Stomach (tissue), 9 donors: ENCODE measurements around the gene ZNF239. TPM values are rescaled to one million over a fixed set of nuclear protein-coding genes. Genes with fewer than 3 reads are reported as not detected.

Experiments used
- DNase-seq, 2 donors: peaks; one replicate each; pipeline versions ENCODE4 v3.0.0 to v3.0.0-alpha.2; 2013 to 2019
- H3K27ac ChIP-seq, 5 donors: fragments of 200-600 bp in 4 of 5; sonication (generic) in 4 of 5; one replicate each; pipeline ENCODE4 v1.5.1; 2013 to 2019; ENCODE audit warnings: mild to moderate bottlenecking in 1 of 5, moderate library complexity in 1 of 5
- H3K27me3 ChIP-seq, 3 donors: fragments of 200-600 bp; sonication (generic); one replicate each; pipeline ENCODE4 v1.5.1; 2017 to 2019; ENCODE audit warnings: mixed run types in 1 of 3
- H3K36me3 ChIP-seq, 4 donors: fragments of 200-600 bp; sonication (generic); 1 replicate in 3 of 4; 2 replicates in 1 of 4; pipeline ENCODE4 v1.5.1; 2016 to 2019
- H3K4me1 ChIP-seq, 4 donors: fragments of 200-600 bp; sonication (generic); one replicate each; pipeline ENCODE4 v1.5.1; 2016 to 2019
- H3K4me3 ChIP-seq, 4 donors: fragments of 200-600 bp; sonication (generic) in 3 of 4; one replicate each; pipeline ENCODE4 v1.5.1; 2016 to 2019; ENCODE audit warnings: mild to moderate bottlenecking in 1 of 4
- H3K9me3 ChIP-seq, 4 donors: fragments of 200-600 bp; sonication (generic); one replicate each; pipeline ENCODE4 v1.5.1; 2016 to 2019
- CTCF ChIP-seq, 7 experiments: fragments of 450-650 bp in 4 of 7; fragments of 200-600 bp in 3 of 7; sonication (generic) in 3 of 7; IDR thresholded peaks; one replicate each; pipeline ENCODE4 v1.5.1; 2016 to 2019; ENCODE audit warnings: antibody characterized with exemption in 7 of 7, control low read depth in 2 of 7, mild to moderate bottlenecking in 1 of 7
- EP300 ChIP-seq: sonication (generic); formaldehyde crosslinking; IDR thresholded peaks from one replicate; pipeline ENCODE4 v1.6.1; 2017; ENCODE audit warnings: antibody characterized with exemption
- POLR2A ChIP-seq, 4 donors: fragments of 450-650 bp; IDR thresholded peaks; one replicate each; pipeline ENCODE4 v1.6.1; 2016; ENCODE audit warnings: antibody characterized with exemption in 4 of 4, control low read depth in 2 of 4, mild to moderate bottlenecking in 1 of 4, moderate library complexity in 1 of 4
- POLR2AphosphoS5 ChIP-seq, 3 donors: sonication (generic); formaldehyde crosslinking; IDR thresholded peaks; one replicate each; pipeline ENCODE4 v1.6.1; 2016; ENCODE audit warnings: antibody characterized with exemption in 3 of 3
- WGBS, 5 donors: extraction: QIAGEN DNeasy Blood & Tissue Kit in 3 of 5; methylation state at CpG; one replicate each; pipeline versions ENCODE4 v1.1.5 to v1.1.7; 2013 to 2018; 5-methylcytosine and 5-hydroxymethylcytosine counted together
- intact Hi-C: fragments of 100-400 bp; cut with DNase I; formaldehyde crosslinking; loops from one replicate; pipeline ENCODE4 v1.15.1; 2023; ENCODE audit warnings: low total_unique reads
- polyA plus RNA-seq, 3 donors: library from polyadenylated mRNA; stranded (reverse); fragments of 200-250 nt; gene quantifications; one replicate each; pipeline ENCODE4 v1.2.3, GENCODE V29; 2013
- total RNA-seq, 5 donors: library from RNA; depleted of rRNA; stranded (reverse); fragments of >200 nt; gene quantifications; one replicate each; pipeline versions ENCODE4 v1.1.0 to v1.2.3, GENCODE V29; 2014 to 2016
- donor health status: healthy with polysubstance abuse.
- donor health status: Bipolar disorder and iron deficiency.
- donor health status: healthy.

Gene ZNF239
- total and polyA plus RNA-seq, 8 donors, result 1.4 to 37.5 (median 3.0) TPM; not detected in 2

GRCh38 chr10:43524434-43525247 is 49.8 kb downstream of the ZNF239 start:
- TF ChIP-seq CTCF (IDR thresholded peaks at IDR 0.05) (no peak), POLR2A (IDR thresholded peaks at IDR 0.05) (no peak), POLR2AphosphoS5 (IDR thresholded peaks at IDR 0.05) (no peak), EP300 (no peak)
- no peak for DNase-seq
- H3K9me3 ChIP-seq, result peaks cover 49 to 89% (median 81%) of the 10 kb centered on the region in 4 donors
- H3K27ac ChIP-seq, result no peak overlapping the region
- WGBS, 5 donors, result 74 to 85% (median 79%) methylated on average over 1 of the region's 1 CpG
- H3K4me3 ChIP-seq, result no peak overlapping the region
- H3K27me3 ChIP-seq, result no peaks in the 10 kb centered on the region
- no peaks in the 10 kb centered on the region for H3K4me1 ChIP-seq
- no peaks in the 10 kb centered on the region for H3K36me3 ChIP-seq
- intact Hi-C loops, result no loop called here

Other genes with a start within 250 kb of the ZNF239 start
- gene FXYD4, start 203.0 kb downstream of the ZNF239 start, total RNA-seq, result not detected
- gene FXYD4, start 203.0 kb downstream of the ZNF239 start, polyA plus RNA-seq, result 1 to 10 TPM; 2.8 to 7.3 (median 6.0) TPM
- 100 to 1,000 TPM in 2 of 5 donors, 10 to 100 TPM in 3; 36.2 to 169 (median 87.0) TPM for gene HNRNPF, start 165.4 kb downstream of the ZNF239 start, total RNA-seq
- gene HNRNPF, start 165.4 kb downstream of the ZNF239 start, polyA plus RNA-seq, result 100 to 1,000 TPM in 1 of 3 donors, 10 to 100 TPM in 2; 74.7 to 131 (median 87.5) TPM
- gene ZNF487, start 137.5 kb downstream of the ZNF239 start, total RNA-seq, result 10 to 100 TPM in 1 of 5 donors, 1 to 10 TPM in 3, under 1 TPM in 1; 0.45 to 11.0 (median 4.8) TPM
- gene ZNF487, start 137.5 kb downstream of the ZNF239 start, polyA plus RNA-seq, result 1 to 10 TPM; 3.7 to 8.4 (median 4.3) TPM
- gene ZNF485, start 31.8 kb upstream of the ZNF239 start, total RNA-seq, result 10 to 100 TPM in 1 of 5 donors, 1 to 10 TPM in 3, not detected in 1; 1.8 to 12.1 (median 5.0) TPM
- gene ZNF485, start 31.8 kb upstream of the ZNF239 start, polyA plus RNA-seq, result 1 to 10 TPM; 1.8 to 2.6 (median 1.9) TPM
- 10 to 100 TPM in 4 of 5 donors, 1 to 10 TPM in 1; 8.7 to 75.9 (median 34.5) TPM for gene ZNF32, start 74.3 kb upstream of the ZNF239 start, total RNA-seq
- gene ZNF32, start 74.3 kb upstream of the ZNF239 start, polyA plus RNA-seq, result 10 to 100 TPM; 52.9 to 60.0 (median 56.8) TPM